UCSD-AML1 (cell line): Measurements from ENCODE around the gene ESRP2.

Source experiments
- DNase-seq: peaks from one replicate; lab custom pipeline; 2025; ENCODE audit not compliant: unreplicated experiment; lab: John Stamatoyannopoulos, UW

Gene ESRP2

GRCh38 chr16:68264128-68265077, 28.5 kb upstream of the ESRP2 start, which contains the start of gene SLC7A6:
SLC7A6 (plus strand) TSS chr16:68264526; CDS start chr16:68274727, 10,201 bp downstream.
- peak; percentile 90 for DNase-seq

- DNase-seq, result no peak
Measured at GRCh38 chr16:68263559-68264127, 27.7 kb upstream of the ESRP2 start.

GRCh38 chr16:68259007-68259825, 23.3 kb upstream of the ESRP2 start:
- no peak for DNase-seq

- no peak for DNase-seq
Measured at GRCh38 chr16:68257906-68258800, 22.2 kb upstream of the ESRP2 start.

- peak; percentile 41 for DNase-seq
Measured at GRCh38 chr16:68257251-68257905, 21.5 kb upstream of the ESRP2 start.

- DNase-seq, result no peak
Measured at GRCh38 chr16:68255712-68256111, 19.8 kb upstream of the ESRP2 start.

- no peak for DNase-seq
Measured at GRCh38 chr16:68253721-68254120, 17.8 kb upstream of the ESRP2 start.

- DNase-seq, result no peak
Measured at GRCh38 chr16:68252383-68252782, 16.5 kb upstream of the ESRP2 start.

- DNase-seq, result no peak
Measured at GRCh38 chr16:68251832-68252231, 15.9 kb upstream of the ESRP2 start.

GRCh38 chr16:68250951-68251350, 15.0 kb upstream of the ESRP2 start:
- no peak for DNase-seq

GRCh38 chr16:68249371-68249770, 13.4 kb upstream of the ESRP2 start:
- no peak for DNase-seq

GRCh38 chr16:68247932-68248331, 12.0 kb upstream of the ESRP2 start:
- no peak for DNase-seq

- peak; percentile 52 for DNase-seq
Measured at GRCh38 chr16:68247400-68247799, 11.5 kb upstream of the ESRP2 start.

- DNase-seq, result no peak
Measured at GRCh38 chr16:68246666-68247065, 10.7 kb upstream of the ESRP2 start.

GRCh38 chr16:68246121-68246520, 10.2 kb upstream of the ESRP2 start:
- DNase-seq, result no peak

- DNase-seq, result peak; percentile 93
Measured at GRCh38 chr16:68244903-68245853, 9.3 kb upstream of the ESRP2 start, which contains the start of gene PLA2G15. PLA2G15 (plus strand) TSS chr16:68245373; CDS start chr16:68245427, 54 bp downstream.

- DNase-seq, result no peak
Measured at GRCh38 chr16:68244481-68244902, 8.6 kb upstream of the ESRP2 start.
